Measurements from ENCODE around the gene ZNF79.
"Not testable (repeated sequence)": the region's sequence is repeated elsewhere in the genome, so short reads cannot be mapped to it uniquely, and the experiment has no call there.

ZNF79 gene

DNA sequence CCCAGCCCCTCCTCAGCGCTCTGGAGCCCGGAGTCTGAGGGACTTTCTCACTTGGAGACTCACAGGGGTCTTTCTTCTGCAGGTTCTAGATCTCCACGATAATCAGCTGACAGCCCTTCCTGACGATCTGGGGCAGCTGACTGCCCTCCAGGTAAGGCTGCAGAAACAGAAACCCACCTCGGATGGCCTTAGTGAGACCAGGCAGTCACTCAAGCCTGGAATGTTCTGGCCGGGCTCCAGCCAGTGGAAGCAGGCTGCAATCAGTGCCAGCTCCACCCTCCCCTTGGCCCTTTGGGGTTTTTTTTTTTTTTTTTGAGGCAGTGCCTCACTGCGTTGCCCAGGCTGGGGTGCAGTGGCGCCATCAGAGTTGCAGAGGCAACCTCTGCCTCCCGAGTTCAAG lies 34.7 kb downstream of the ZNF79 start:
- DNase-seq: no peak

DNA sequence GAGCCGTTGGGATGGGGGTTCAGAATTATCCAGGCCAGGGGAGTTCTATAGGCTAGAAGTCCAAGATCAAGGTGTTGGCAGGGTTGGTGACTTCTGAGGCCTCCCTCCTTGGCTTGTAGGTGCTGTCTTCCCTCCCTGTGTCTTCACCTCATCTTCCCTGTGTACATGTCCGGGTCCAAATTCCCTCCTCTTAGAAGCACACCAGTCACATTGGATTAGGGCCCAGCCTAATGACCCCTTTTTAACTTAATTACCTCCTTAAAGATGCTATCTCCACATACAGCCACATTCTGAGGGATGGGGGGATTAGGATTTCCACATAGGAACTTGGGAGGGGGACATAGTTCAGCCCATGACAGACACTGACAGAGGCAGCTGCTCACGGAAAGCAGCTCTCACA lies 39.2 kb downstream of the ZNF79 start:
- DNase-seq: no peak

DNA sequence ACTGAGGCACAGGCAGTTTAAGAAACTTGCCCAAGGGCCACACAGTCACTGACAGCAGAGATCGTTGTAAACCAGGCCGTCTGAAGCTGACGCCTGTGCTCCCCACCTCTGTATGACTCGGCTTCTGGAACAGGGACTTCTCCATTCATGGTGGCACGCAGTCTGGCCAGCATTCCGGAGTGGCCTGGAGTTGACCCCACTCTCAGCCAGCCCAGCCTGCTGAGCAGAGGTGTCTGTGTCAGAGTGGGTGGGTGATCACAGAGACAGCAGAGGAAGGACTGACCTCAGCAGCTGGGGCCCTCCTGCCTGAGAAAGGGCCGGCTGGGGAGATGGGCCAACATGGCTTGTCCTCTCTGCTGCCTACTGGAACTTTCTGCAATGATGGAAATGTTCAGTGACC lies 39.7 kb downstream of the ZNF79 start:
- DNase-seq: no peak

DNA sequence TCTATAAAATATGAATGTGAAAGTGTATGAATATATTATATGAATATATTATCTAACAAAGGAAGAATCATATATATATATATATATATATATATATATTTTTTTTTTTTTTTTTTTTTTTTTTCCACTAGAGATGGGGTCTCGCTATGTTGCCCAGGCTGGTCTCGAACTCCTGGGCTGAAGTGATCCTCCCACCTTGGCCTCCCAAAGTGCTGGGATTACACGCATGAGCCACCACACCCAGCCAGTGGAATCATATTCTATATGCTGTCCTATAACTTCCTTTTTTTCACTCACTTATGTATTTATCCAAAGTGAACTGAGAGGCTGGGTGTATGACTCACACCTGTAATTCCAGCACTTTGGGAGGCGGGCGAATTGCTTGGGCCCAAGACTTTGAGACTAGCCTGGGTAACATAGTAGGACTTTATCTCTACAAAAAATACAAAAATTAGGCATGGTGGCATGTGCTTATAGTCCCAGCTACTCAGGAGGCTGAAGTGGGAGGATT lies 42.3 kb downstream of the ZNF79 start:
- not testable (repeated sequence) for DNase-seq

DNA sequence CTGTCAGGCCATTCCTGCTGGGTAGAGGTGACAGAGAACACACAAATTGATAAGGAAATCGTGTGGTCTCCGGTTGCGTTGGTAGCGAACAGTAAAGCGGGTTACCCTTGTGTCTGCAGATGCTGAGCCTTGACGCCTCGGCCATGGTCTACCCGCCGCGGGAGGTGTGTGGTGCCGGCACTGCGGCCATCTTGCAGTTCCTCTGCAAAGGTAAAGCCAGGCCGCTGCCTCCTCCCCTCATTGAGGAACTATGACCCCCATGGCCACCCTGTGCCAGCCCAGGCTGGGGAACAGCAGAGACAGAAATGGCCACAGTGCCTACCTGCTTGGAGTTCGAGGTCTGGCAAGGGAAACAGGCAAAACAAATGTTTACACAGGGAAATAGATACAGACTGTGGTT lies 43.4 kb downstream of the ZNF79 start:
- DNase-seq: no peak

DNA sequence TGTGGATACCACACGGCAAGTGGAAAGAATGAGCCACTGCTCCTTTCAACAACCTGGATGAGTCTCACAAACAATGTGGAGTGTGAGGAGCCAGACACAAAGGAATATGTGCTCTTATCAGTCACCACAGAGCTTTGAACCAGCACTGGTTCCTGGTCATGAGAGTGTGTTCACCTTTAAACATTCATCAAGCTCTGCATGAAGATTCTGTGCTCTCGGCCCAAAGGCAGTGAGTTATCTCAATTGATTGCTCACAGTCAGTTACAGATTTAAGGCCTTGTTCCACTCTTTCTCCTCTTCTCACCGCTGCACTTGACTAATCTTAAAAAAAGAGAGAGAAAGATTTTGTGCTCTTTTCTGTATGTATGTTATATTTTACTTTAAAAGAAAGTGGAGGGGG lies 46.5 kb downstream of the ZNF79 start:
- DNase-seq: no peak

DNA sequence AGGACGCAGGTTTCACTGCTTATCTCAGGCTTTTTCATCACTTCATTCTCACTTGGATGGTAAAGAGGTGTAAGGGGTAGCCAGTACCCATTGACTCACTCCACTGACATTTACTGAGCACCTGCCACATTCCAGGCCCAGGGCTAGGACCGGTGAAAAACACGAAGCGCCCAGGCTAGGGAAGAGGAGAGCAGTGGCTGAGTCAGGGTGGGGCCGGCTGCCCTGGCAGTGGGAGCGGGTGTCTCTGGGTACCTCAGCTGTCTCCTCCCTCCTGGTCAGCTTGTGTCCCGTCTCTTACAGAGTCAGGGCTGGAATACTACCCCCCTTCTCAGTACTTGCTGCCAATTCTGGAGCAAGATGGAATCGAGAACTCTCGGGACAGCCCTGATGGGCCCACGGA lies 49.3 kb downstream of the ZNF79 start:
- no peak for DNase-seq

DNA sequence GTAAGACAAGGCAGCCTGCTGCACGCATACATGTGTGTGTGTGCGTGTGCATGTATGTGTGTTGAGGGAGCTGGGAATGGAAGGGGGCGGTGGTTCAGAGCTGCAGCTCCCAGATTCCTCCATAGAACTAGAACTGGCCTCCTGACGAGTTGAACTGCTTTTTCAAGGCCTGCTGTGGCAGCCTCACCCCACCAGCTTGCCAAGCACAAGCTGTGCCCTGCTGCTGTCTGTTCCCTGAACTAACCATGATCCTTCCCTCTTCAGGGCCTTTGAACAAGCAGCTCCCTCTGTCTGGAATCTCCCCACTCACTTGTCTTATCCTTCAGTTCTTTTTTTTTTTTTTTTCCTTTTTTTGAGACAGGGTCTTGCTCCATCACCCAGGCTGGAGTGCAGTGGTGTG lies 49.8 kb downstream of the ZNF79 start:
- DNase-seq: no peak

DNA sequence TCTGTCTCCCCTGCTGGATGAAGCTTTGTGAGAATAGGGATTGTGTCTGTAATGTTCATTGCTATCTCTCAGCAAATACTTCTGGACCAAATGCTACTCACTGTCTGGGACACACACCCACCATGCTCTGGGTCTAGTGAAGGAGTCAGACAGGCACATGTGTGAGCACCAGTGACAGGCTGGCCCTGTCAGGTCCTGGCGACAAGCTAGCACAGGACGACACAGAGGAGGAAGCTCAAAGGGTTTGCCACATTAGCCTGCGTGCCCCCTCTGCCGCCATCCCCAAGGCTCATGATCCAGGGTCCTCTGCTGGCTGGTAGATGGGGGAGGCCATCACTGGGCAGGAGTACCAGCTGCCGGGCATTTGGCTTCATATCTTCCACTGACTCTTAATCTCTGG lies 50.4 kb downstream of the ZNF79 start:
- DNase-seq: no peak

DNA sequence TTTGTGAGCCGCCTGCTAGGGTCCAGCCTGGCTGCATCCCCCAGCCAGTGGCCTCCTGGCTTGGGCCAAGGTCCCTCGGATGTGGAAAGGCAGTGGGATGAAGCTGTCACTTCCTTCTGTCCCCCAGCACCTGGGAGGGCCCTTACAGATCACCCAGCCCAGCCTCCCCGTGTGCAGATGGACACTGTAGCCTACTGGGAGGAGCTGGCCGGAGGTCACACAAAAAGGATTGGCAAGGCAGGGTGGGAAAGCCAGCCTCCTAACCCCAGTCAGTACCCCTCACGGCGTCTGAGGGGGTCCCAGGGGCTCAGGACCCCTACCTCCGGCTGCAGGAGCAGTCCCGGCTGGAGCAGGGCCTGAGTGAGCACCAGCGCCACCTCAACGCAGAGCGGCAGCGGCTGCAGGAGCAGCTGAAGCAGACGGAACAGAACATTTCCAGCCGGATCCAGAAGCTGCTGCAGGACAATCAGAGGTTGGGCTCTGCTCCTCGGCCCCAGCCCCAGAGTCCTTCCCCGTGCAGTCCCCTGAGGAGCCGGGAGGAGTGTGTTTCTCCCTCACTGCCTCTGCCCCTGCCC lies 55.4 kb downstream of the ZNF79 start:
- DNase-seq: no peak

DNA sequence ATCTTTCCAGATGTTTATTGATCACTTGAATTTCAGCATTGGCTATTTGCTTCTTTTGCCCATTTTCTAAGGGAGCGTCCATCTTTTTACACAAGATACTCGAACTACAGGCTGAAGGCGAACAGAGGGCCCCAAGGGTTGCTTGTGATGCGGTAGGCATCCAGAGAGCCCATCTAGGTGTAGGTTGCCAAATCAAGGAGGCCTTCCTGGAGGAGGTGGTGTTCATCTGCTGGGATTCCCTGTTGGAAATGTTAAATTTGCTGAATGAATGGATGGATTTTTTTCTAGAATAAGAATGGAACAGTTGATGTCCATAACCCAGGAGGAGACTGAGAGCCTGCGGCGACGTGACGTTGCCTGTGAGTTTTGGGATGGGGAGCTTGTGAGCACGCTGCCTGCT lies 58.5 kb downstream of the ZNF79 start:
- no peak for DNase-seq

DNA sequence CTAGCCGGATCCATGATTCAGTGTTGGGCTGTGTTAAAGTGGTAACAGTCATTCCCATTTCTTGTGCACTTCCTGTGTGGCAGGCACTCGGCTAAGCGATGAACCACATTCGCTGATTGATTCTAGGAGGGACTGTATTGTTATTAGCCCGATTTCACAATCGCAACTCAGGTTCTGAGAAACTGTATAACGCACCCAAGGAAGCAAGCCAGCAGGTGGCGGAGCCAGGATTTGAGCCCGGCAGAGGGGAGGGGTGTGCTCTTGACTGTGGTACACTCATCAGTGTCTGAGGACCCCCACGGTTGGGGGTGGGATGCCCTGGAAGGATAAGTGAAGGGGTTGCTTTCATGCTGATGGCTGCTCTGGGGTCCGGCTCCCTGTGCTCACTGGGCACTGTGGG lies 61.8 kb downstream of the ZNF79 start:
- no peak for DNase-seq

DNA sequence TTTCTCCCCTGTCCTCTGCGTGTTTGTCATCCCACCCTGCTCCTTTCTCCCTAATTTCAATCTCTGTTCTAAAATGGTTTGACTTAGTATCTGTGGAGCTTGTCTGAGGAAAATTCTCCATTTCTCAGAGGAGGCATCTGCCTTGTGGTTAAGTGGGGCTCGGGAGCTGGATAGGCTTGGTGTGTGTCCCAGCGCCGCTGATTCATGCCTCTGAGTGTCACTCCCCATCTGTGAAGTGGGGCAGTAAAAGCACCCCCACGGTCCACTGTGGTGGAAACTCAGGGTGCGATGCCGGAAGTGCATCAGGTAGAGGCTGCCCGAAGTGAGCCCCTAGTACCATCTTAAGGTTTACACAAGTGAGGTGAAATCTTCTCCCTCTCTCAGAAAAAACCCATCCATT lies 64.8 kb downstream of the ZNF79 start:
- DNase-seq: no peak

DNA sequence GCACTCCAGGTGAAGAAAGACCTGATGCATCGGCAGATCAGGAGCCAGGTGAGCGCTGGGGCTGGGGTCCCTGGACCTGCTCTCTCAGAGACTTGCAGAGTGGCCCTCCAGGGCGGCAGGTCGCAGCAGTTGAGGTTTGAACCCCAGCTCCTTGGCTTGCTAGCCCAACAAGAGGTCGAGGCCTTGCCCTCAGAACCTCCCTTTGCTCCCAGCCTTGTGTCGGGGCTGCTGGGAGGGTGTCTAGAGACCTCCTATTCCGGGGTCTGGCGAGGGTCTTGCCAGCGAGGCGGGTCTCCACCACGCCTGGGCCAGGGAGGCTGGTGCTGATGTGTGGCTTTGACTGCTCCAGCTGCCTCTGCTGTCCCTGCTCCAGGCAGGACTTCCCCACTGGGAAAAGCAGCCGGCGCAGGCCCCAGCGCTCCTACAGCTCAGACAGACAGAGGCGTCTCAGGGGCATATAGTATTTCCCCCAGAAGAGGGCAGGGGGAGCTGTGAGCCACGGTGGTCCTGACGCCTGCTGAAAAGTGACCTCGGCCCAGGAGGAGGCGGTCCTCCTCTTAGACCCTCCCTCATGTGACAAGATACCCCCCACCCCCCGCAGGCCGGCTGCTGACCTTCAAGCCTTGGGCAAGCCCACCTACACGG lies 65.4 kb downstream of the ZNF79 start:
- DNase-seq: no peak

DNA sequence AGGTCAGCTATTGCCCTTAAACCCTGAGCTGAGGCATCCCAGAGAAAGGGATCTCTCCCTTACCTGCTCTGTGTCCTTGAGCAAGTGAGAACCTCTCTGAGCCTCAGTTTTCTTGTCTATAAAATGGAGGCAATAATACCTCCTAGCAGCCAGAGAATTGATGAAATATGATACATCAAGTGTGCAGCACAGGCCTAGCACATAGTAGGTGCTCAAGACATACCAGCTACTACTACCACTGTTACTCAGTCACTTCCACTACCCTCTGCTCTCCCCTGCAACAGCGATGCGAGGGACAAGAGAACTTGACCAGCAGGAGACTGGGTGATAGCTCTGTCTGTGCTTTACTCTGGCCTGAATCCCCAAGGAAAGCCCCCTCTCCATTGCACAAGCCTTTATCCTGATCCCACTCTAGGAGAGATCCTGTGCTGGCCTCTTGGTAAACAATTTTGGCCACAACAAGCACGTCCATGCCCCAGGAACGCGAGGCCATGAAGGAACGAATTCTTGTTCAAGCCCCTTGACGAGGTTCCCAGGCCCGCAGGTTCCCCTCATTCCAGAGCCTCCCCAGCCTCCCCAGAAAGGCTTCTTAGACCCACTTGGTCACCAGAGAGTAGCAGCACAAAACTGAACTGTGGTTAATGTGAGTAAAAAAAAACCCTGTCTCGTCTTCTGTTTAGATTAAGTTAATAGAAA lies 66.5 kb downstream of the ZNF79 start:
- no peak for DNase-seq

DNA sequence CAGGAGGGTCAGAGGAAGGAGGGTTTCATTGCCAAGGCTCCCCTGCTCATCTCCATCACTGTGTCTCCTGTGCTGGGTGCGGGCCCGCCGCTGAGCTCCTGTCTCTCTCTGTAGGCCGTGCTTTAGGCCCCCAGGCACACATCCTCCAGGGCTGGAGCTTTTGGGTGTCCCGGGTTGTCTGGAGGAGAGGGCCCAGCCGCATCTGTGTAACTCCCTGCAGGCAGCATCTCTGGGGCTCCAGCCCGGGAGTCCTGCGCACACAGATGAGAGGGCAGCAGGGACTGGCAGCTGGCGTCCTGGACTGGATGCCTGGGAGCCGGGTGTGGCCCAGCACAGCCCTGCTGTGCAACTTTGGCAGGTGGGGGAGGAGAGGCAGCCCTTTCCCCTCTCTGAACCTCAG lies 67.3 kb downstream of the ZNF79 start:
- DNase-seq: no peak

DNA sequence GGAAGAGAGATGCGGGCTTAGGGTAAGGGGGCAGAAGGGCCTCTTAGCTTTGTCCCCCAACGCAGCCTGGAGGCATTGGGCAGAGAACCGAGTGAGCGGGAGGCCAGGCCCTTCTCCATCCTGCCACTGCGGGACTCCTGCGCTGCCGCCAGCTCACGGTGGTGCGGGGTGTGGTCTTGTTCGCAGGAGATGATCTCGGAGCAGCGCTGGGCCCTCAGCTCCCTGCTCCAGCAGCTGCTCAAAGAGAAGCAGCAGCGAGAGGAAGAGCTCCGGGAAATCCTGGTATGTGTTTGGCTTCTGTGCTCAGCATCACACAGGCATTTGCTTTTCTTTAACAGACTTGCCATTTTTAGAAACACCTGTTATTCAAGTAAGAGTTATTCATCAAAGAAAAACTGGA lies 68.4 kb downstream of the ZNF79 start:
- DNase-seq: no peak

DNA sequence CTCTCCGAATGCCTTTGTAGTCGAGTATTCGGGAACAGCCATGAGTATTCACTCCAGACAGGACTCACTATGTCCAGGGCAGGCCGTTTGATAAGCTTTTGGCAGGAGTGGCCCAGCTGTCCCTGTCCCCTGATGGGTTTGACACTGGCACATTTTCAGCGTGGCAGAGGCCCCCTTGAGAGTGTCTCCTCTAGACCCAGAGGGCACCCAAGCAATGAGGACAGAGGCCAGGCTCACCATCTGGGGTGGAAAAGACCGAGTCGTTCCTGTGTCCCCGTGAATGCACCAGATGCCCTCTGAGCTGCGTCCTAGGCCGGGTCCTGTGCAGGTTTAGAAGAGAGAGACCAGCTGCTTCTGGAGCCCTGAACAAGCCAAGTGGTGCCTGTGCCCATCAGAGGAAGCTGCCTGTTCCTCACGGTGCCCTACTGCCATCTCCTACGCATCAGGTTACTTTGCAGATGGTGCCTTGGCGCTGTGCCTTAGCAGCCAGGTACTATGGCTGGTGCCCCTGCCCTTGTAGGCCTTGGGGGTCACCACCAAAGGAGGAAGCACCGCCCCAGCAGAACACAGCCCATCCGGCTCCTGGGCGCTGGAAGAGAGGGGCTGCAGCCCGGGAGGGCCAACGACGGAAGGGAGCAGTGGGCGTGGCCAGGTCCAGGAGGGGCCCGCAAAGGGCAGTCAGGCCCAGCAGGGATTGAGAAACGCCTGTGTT lies 69.6 kb downstream of the ZNF79 start:
- DNase-seq: no peak

DNA sequence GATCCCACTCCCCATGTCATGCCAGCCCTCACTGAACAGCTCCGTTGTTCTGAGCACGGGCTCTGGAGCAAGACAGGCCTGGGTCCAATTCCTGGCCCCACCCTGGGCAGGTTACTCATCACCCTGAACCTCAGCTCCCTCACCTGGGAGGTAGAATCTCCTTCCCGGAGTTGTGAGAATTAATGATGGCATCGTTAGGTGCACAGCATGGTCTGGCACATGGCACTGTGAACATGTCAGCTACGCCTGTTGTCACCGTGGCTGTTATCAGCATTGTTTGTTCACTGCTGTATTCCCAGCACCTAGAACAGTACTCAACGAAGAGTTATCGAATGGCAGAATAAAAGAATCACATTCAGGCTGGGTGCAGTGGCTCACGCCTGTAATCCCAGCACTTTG lies 70.1 kb downstream of the ZNF79 start:
- DNase-seq: no peak

Data from DMS79 (cell line).